IMR-90 (cell line): ENCODE results near the gene ERCC4. TPM values are rescaled to one million over a fixed set of nuclear protein-coding genes. Genes with fewer than 3 reads are reported as not detected.

Experiments used
- ATAC-seq: fragments of 200-7000 bp; cut with Tn5 transposase; 2 replicates; pipeline ENCODE4 v1.9.1; 2020; ENCODE audit warnings: low read depth, mild to moderate bottlenecking, moderate library complexity
- BruUV-seq: library from RNA; stranded (reverse); fragments of 400-500 nt; replicated peaks from 2 replicates; lab custom pipeline; 2021; lab: Mats Ljungman, UMichigan
- CTCF ChIA-PET: fragments of 300-600 bp; formaldehyde crosslinking; extraction: SDS; loops from one replicate; lab custom pipeline; 2021; ENCODE audit warnings: antibody characterized with exemption; lab: Yijun Ruan, JAX
- POLR2A ChIA-PET: fragments of 300-600 bp; sonication (Branson Sonifier 250); formaldehyde crosslinking; loops from one replicate; lab custom pipeline; 2022; ENCODE audit warnings: antibody characterized with exemption; ENCODE audit not compliant: unreplicated experiment; lab: Charles Lee
- DNase-seq: peaks from one replicate; pipeline ENCODE4 v3.0.0; 2013
- H2AFZ ChIP-seq: replicated peaks from 2 replicates; pipeline ENCODE3; 2013; ENCODE audit warnings: low read length, mild to moderate bottlenecking; ENCODE audit not compliant: poor library complexity
- H2AK5ac ChIP-seq: 2 replicates; pipeline ENCODE4 v1.6.1; 2013; ENCODE audit warnings: low read depth, low read length, inconsistent platforms
- H2AK9ac ChIP-seq: replicated peaks from 2 replicates; pipeline ENCODE3; 2013; ENCODE audit warnings: mild to moderate bottlenecking, low read depth, low read length, moderate library complexity; ENCODE audit not compliant: poor library complexity
- H2BK120ac ChIP-seq: 2 replicates; pipeline ENCODE4 v1.6.1; 2013; ENCODE audit warnings: low read depth, low read length, inconsistent platforms
- H2BK15ac ChIP-seq: 3 replicates; pipeline ENCODE4 v1.6.1; 2013; ENCODE audit warnings: low read depth, low read length, inconsistent platforms
- H2BK20ac ChIP-seq: 2 replicates; pipeline ENCODE4 v1.6.1; 2013; ENCODE audit warnings: low read depth, mild to moderate bottlenecking, inconsistent platforms, low read length, moderate library complexity
- H2BK5ac ChIP-seq: 2 replicates; pipeline ENCODE4 v1.6.1; 2013; ENCODE audit warnings: mild to moderate bottlenecking, low read depth, low read length, inconsistent platforms; ENCODE audit not compliant: poor library complexity, severe bottlenecking
- H3K14ac ChIP-seq: replicated peaks from 2 replicates; pipeline ENCODE4 v1.6.1; 2013; ENCODE audit warnings: low read depth, low read length, inconsistent platforms
- H3K18ac ChIP-seq: 2 replicates; pipeline ENCODE4 v1.6.1; 2013; ENCODE audit warnings: low read depth, low read length, control low read depth
- H3K23ac ChIP-seq: 2 replicates; pipeline ENCODE4 v1.6.1; 2013; ENCODE audit warnings: low read depth, low read length, inconsistent platforms
- H3K27ac ChIP-seq: 2 replicates; pipeline ENCODE4 v1.5.1; 2013; ENCODE audit warnings: mild to moderate bottlenecking, control low read depth, low read length; ENCODE audit not compliant: insufficient read depth
- H3K27me3 ChIP-seq: 2 replicates; pipeline ENCODE4 v1.6.1; 2013; ENCODE audit warnings: low read length; ENCODE audit not compliant: control insufficient read depth, insufficient read depth
- H3K36me3 ChIP-seq: 2 replicates; pipeline ENCODE4 v1.6.1; 2013; ENCODE audit warnings: low read length, mixed read lengths; ENCODE audit not compliant: control insufficient read depth, insufficient read depth
- H3K4ac ChIP-seq: 2 replicates; pipeline ENCODE4 v1.6.1; 2013; ENCODE audit warnings: low read depth, low read length, inconsistent platforms
- H3K4me1 ChIP-seq: 2 replicates; pipeline ENCODE4 v1.6.1; 2013; ENCODE audit warnings: low read length, mixed read lengths; ENCODE audit not compliant: control insufficient read depth, insufficient read depth
- H3K4me2 ChIP-seq: 2 replicates; pipeline ENCODE4 v1.6.1; 2013; ENCODE audit warnings: low read depth, mild to moderate bottlenecking, control low read depth, low read length, moderate library complexity
- H3K4me3 ChIP-seq: 2 replicates; pipeline ENCODE4 v1.5.1; 2013; ENCODE audit warnings: low read depth, mild to moderate bottlenecking, control low read depth, low read length, moderate library complexity; ENCODE audit not compliant: insufficient read depth
- H3K56ac ChIP-seq: 2 replicates; pipeline ENCODE4 v1.6.1; 2013; ENCODE audit warnings: low read length, inconsistent platforms; ENCODE audit not compliant: insufficient read depth; ENCODE audit errors: extremely low read depth
- H3K79me1 ChIP-seq, 2 experiments: 2 replicates each; pipeline ENCODE4 v1.6.1; 2013; ENCODE audit warnings: low read length in 2 of 2, inconsistent platforms in 1 of 2, low read depth in 1 of 2
- H3K9ac ChIP-seq: 2 replicates; pipeline ENCODE4 v1.6.1; 2013; ENCODE audit warnings: low read depth, low read length, control low read depth
- H3K9me1 ChIP-seq: 2 replicates; pipeline ENCODE4 v1.6.1; 2013; ENCODE audit warnings: low read length, inconsistent platforms; ENCODE audit not compliant: insufficient read depth
- H3K9me3 ChIP-seq: 2 replicates; pipeline ENCODE4 v1.6.1; 2013; ENCODE audit warnings: low read length; ENCODE audit not compliant: control insufficient read depth, insufficient read depth
- H4K20me1 ChIP-seq: 2 replicates; pipeline ENCODE4 v1.6.1; 2013; ENCODE audit warnings: low read length, inconsistent platforms; ENCODE audit not compliant: insufficient read depth
- H4K5ac ChIP-seq: 2 replicates; pipeline ENCODE4 v1.6.1; 2013; ENCODE audit warnings: mild to moderate bottlenecking, low read depth, low read length, control low read depth
- H4K8ac ChIP-seq, 2 experiments: 2 replicates each; pipeline ENCODE4 v1.6.1; 2013; ENCODE audit warnings: low read depth in 2 of 2, low read length in 2 of 2, control low read depth in 1 of 2, inconsistent platforms in 1 of 2
- H4K91ac ChIP-seq: 2 replicates; pipeline ENCODE4 v1.6.1; 2013; ENCODE audit warnings: low read depth, low read length, inconsistent platforms; ENCODE audit not compliant: insufficient read depth
- CHD1 ChIP-seq: IDR thresholded peaks from 2 replicates; pipeline ENCODE4 v1.6.1; 2012; ENCODE audit warnings: low read depth, low read length, improper control_type of control experiment
- FOS ChIP-seq: fragments of 150-350 bp; IDR thresholded peaks from 2 replicates; pipeline ENCODE4 v1.6.1; 2016; ENCODE audit warnings: low read depth, low read length
- MXI1 ChIP-seq: IDR thresholded peaks from 2 replicates; pipeline ENCODE4 v1.6.1; 2012; ENCODE audit warnings: low read depth, mild to moderate bottlenecking, low read length, moderate library complexity, borderline replicate concordance
- RFX5 ChIP-seq: IDR thresholded peaks from 2 replicates; pipeline ENCODE4 v1.8.0; 2012; ENCODE audit warnings: low read depth, mild to moderate bottlenecking, low read length, moderate library complexity
- WGBS, 2 experiments: methylation state at CpG; one replicate each; pipeline versions ENCODE4 v1.1.5 to v1.1.7; 2013; ENCODE audit warnings: missing lambda C conversion rate in 2 of 2; ENCODE audit not compliant: insufficient read length in 1 of 2; ENCODE audit errors: extremely low coverage in 2 of 2; 5-methylcytosine and 5-hydroxymethylcytosine counted together
- dilution Hi-C: fragments of 300-500 bp; cut with HindIII; formaldehyde crosslinking; loops from one replicate; pipeline ENCODE4 v1.14.3; 2018; ENCODE audit warnings: low sequenced_read_pairs; ENCODE audit not compliant: unreplicated experiment
- in situ Hi-C: fragments of 300-500 bp; cut with MboI; formaldehyde crosslinking; loops from 3 replicates; pipeline ENCODE4 v1.14.3; 2019; ENCODE audit warnings: low sequenced_read_pairs, inconsistent platforms, mixed read lengths
- intact Hi-C: fragments of 100-400 bp; cut with micrococcal nuclease; formaldehyde crosslinking; loops from 2 replicates; pipeline ENCODE4 v1.10.0; 2022
- polyA plus RNA-seq, 3 experiments: library from polyadenylated mRNA; depleted of rRNA; stranded (reverse); fragments of >200 nt; gene quantifications; 2 replicates each; pipeline ENCODE4 v1.2.3, GENCODE V29; 2012; ENCODE audit warnings: low replicate concordance in 1 of 3
- total RNA-seq: library from RNA; depleted of rRNA; stranded (reverse); fragments of >200 nt; gene quantifications from 2 replicates; pipeline ENCODE4 v1.2.3, GENCODE V29; 2012
- TF ChIP-seq, protein P1 (sequence below): fragments of 150-350 bp; IDR thresholded peaks from 2 replicates; pipeline ENCODE4 v1.6.1; 2016; ENCODE audit warnings: low read depth, mild to moderate bottlenecking, low read length, moderate library complexity, borderline replicate concordance

The ERCC4 gene
- total and polyA plus RNA-seq, 2 of the 4 experiments (the other 2 are of a cell fraction) = 2.9 to 19.2 TPM

DNA sequence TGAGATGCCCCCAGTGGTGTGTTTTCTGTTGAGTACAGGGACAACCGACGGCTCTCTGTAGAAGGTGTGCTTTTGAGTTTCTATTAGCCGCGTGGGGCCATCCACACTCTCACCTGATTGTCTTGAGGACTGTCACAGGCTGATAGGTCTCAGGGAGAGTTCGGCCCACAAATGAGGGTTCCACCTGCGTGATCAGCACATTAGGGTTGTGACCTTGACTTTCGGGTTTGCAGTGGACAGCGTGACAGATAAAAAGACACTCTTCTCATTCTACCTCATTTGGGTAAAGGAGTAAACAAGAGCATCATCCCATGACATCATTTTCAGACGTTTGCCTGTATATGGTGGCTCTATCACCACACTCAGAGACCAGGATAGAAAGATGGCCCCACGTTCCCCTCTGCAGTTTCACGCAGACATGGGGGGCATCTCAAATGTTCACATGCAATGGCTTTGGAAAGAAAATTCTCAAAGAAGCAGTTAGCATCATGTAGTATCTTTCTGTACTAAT is 76.9 kb downstream of the ERCC4 start:
- Histone ChIP-seq H3K79me1 (no peaks in the 10 kb centered on the region), H2AFZ (no peak overlapping the region), H4K20me1 (no peaks in the 10 kb centered on the region), H3K56ac (no peak overlapping the region), H2BK20ac (no peak overlapping the region), H3K18ac (no peak overlapping the region), H3K23ac (no peak overlapping the region), H2AK5ac (no peak overlapping the region), H3K4ac (no peak overlapping the region), H2BK120ac (no peak overlapping the region), H2BK15ac (no peak overlapping the region), H2AK9ac (peak overlapping the region; percentile 36), H3K9me1 (no peaks in the 10 kb centered on the region), H4K5ac (no peak overlapping the region), H4K8ac (no peak overlapping the region), H2BK5ac (no peak overlapping the region), H4K91ac (no peak overlapping the region), H3K9me3 (no peaks in the 10 kb centered on the region), H3K27ac (no peak overlapping the region), H3K4me3 (no peak overlapping the region), H3K14ac (no peak overlapping the region), H3K9ac (no peak overlapping the region), H3K4me1 (peaks cover 3% of the 10 kb centered on the region; the same call in 1 of the 2 replicates), H3K36me3 (no peaks in the 10 kb centered on the region), H3K27me3 (peaks cover 12% of the 10 kb centered on the region), H3K4me2 (no peak overlapping the region)
- dilution Hi-C loops (no loop called here), in situ Hi-C loops (no loop called here), intact Hi-C loops (no loop called here)
- ChIA-PET POLR2A (no interaction called here), CTCF (no interaction called here)
- DNase-seq (no peak), ATAC-seq (no peak)
- TF ChIP-seq FOS (no peak), CHD1 (no peak), MXI1 (no peak), RFX5 (no peak)
- TF ChIP-seq, protein P1, sequence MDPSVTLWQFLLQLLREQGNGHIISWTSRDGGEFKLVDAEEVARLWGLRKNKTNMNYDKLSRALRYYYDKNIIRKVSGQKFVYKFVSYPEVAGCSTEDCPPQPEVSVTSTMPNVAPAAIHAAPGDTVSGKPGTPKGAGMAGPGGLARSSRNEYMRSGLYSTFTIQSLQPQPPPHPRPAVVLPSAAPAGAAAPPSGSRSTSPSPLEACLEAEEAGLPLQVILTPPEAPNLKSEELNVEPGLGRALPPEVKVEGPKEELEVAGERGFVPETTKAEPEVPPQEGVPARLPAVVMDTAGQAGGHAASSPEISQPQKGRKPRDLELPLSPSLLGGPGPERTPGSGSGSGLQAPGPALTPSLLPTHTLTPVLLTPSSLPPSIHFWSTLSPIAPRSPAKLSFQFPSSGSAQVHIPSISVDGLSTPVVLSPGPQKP = no peak
- no CpG with 5 or more reads among the region's 11 CpGs for WGBS, 2 experiments
- BruUV-seq = no TSS peak
